SHP77 treated with DMSO at 0.1 percent for 48 hours (cell line): ENCODE results near the gene CFAP161.

ENCODE experiments used
- DNase-seq: peaks from one replicate; lab custom pipeline; 2025; lab: John Stamatoyannopoulos, UW

Gene CFAP161

GRCh38 chr15:81183439-81183775, 49.3 kb downstream of the CFAP161 start:
- DNase-seq: no peak

- DNase-seq: no peak
Measured at GRCh38 chr15:81184188-81184587, 50.1 kb downstream of the CFAP161 start.

GRCh38 chr15:81185631-81186295, 51.7 kb downstream of the CFAP161 start:
- no peak for DNase-seq

- no peak for DNase-seq
Measured at GRCh38 chr15:81188354-81188753, 54.3 kb downstream of the CFAP161 start.

GRCh38 chr15:81189583-81190283, 55.7 kb downstream of the CFAP161 start:
- no peak for DNase-seq

GRCh38 chr15:81190922-81191507, 56.9 kb downstream of the CFAP161 start:
- no peak for DNase-seq

GRCh38 chr15:81191701-81192100, 57.6 kb downstream of the CFAP161 start:
- no peak for DNase-seq

- DNase-seq: no peak
Measured at GRCh38 chr15:81194723-81195122, 60.7 kb downstream of the CFAP161 start.

- no peak for DNase-seq
Measured at GRCh38 chr15:81195339-81195864, 61.3 kb downstream of the CFAP161 start.

- DNase-seq: no peak
Measured at GRCh38 chr15:81196576-81197254, 62.6 kb downstream of the CFAP161 start, which contains the start of gene IL16. Gene IL16 (plus strand): TSS chr15:81196879. CDS start chr15:81225400, 28,521 bp downstream.

GRCh38 chr15:81197255-81197630, 63.2 kb downstream of the CFAP161 start:
- DNase-seq: no peak

- DNase-seq: no peak
Measured at GRCh38 chr15:81197688-81198281, 63.7 kb downstream of the CFAP161 start.
